Heart left ventricle (tissue), 16 donors: ENCODE measurements around the gene ADCY4. TPM values are rescaled to one million over a fixed set of nuclear protein-coding genes. Genes with fewer than 3 reads are reported as not detected.
A peak's percentile ranks its signal among the peaks of the same experiment; 100 is the strongest.

Experiments used
- ATAC-seq, 4 donors: fragments of 200-7000 bp; cut with Tn5 transposase; one replicate each; pipeline ENCODE4 v1.9.1; 2020 to 2022; ENCODE audit warnings: moderate library complexity in 4 of 4, mild to moderate bottlenecking in 3 of 4, moderate number of reproducible peaks in 1 of 4
- DNase-seq, 5 donors: peaks; one replicate each; pipeline ENCODE4 v3.0.0-alpha.2; 2020
- H3K27ac ChIP-seq, 12 donors: fragments of 200-600 bp; sonication (generic) in 4 of 12; one replicate each; pipeline versions ENCODE4 v1.5.0 to v1.8.0; 2016 to 2022; ENCODE audit warnings: mild to moderate bottlenecking in 2 of 12
- H3K27me3 ChIP-seq, 9 donors: fragments of 200-600 bp; sonication (generic) in 2 of 9; one replicate each; pipeline versions ENCODE4 v1.5.1 to v1.8.0; 2016 to 2022; ENCODE audit warnings: mild to moderate bottlenecking in 3 of 9
- H3K36me3 ChIP-seq, 9 donors: fragments of 200-600 bp; sonication (generic) in 2 of 9; one replicate each; pipeline versions ENCODE4 v1.5.0 to v1.8.0; 2018 to 2022; ENCODE audit warnings: mild to moderate bottlenecking in 2 of 9
- H3K4me1 ChIP-seq, 12 donors: fragments of 200-600 bp; sonication (generic) in 4 of 12; one replicate each; pipeline versions ENCODE4 v1.5.0 to v1.8.0; 2016 to 2022; ENCODE audit warnings: mild to moderate bottlenecking in 3 of 12
- H3K4me3 ChIP-seq, 12 donors: fragments of 200-600 bp; sonication (generic) in 4 of 12; one replicate each; pipeline versions ENCODE4 v1.5.0 to v1.8.0; 2017 to 2022; ENCODE audit warnings: mild to moderate bottlenecking in 9 of 12, moderate library complexity in 4 of 12
- H3K9me3 ChIP-seq, 12 donors: fragments of 200-600 bp; sonication (generic) in 4 of 12; one replicate each; pipeline versions ENCODE4 v1.5.0 to v1.8.0; 2016 to 2022; ENCODE audit warnings: mild to moderate bottlenecking in 1 of 12
- POLR2A ChIP-seq, 2 donors: fragments of 450-650 bp; IDR thresholded peaks; one replicate each; pipeline ENCODE4 v1.6.1; 2017; ENCODE audit warnings: antibody characterized with exemption in 2 of 2, mild to moderate bottlenecking in 2 of 2, moderate library complexity in 2 of 2
- WGBS, 4 donors: extraction: QIAGEN DNeasy Blood & Tissue Kit in 2 of 4; methylation state at CpG; one replicate each; pipeline versions ENCODE4 v1.1.5 to v1.1.7; 2013 to 2018; 5-methylcytosine and 5-hydroxymethylcytosine counted together
- intact Hi-C, 10 donors: fragments of 100-400 bp; cut with DNase I; formaldehyde crosslinking; loops; one replicate each; pipeline versions ENCODE4 v1.11.1 to v1.14.2; 2022
- polyA plus RNA-seq, 2 donors: library from polyadenylated mRNA; stranded (reverse); fragments of 200-250 nt; gene quantifications; one replicate each; pipeline ENCODE4 v1.2.3, GENCODE V29; 2013
- total RNA-seq, 9 donors: library from RNA; depleted of rRNA in 2 of 9; stranded (reverse); fragments of >200 nt in 2 of 9; fragmentation: NEBNext Ultra II Directional in 3 of 9; extraction: Animal tissue kit (Norgen Biotek cat#: 25700) in 3 of 9; gene quantifications; one replicate each; pipeline versions ENCODE4 v1.1.0 to v1.2.4, GENCODE V29; 2016 to 2023
- TF ChIP-seq, protein P1 (sequence below), 12 donors: fragments of 200-600 bp; sonication (generic) in 4 of 12; IDR thresholded peaks; one replicate each; pipeline versions ENCODE4 v1.5.0 to v1.8.0; 2018 to 2022; ENCODE audit warnings: antibody characterized with exemption in 12 of 12, mild to moderate bottlenecking in 5 of 12
- donor health status: ischemic (EF 13 %, LVEDD 7.1; RV severe dilation, severe dysfunction).
- donor health status: healthy with polysubstance abuse.
- donor health status: DM: no; HTN: yes; CAD: no.
- donor health status: DM: no; HTN: no; CAD: no.
- donor health status: ischemic (EF 25% LVEDD 6.9; RV normal size, moderate dysfunction).
- donor health status: ischemic (EF 25% LVEDD 5.7; RV mildly dilated, moderate dysfunction).
- donor health status: healthy.
- donor health status: DM: yes; HTN: yes; CAD: no.
- donor health status: ischemic (EF 35%, LVEDD 5.7; RV mildly dilated, moderate dysfunction).
- donor health status: nonischemic (EF 11% LVEDD 7.7; RV severe dilation, severe dysfunction).
- donor health status: DM: yes; HTN: yes; CAD: no.
- donor health status: PGD.
- donor health status: ischemic (EF 29% LVEDD 5.4; RV normal size, mild dysfunction).
- donor health status: nonischemic (EF 23%, LVEDD 6.1; RV moderate dilation, normal function).

Gene ADCY4
- total and polyA plus RNA-seq, 11 donors = 20.7 to 47.5 (median 27.5) TPM

DNA sequence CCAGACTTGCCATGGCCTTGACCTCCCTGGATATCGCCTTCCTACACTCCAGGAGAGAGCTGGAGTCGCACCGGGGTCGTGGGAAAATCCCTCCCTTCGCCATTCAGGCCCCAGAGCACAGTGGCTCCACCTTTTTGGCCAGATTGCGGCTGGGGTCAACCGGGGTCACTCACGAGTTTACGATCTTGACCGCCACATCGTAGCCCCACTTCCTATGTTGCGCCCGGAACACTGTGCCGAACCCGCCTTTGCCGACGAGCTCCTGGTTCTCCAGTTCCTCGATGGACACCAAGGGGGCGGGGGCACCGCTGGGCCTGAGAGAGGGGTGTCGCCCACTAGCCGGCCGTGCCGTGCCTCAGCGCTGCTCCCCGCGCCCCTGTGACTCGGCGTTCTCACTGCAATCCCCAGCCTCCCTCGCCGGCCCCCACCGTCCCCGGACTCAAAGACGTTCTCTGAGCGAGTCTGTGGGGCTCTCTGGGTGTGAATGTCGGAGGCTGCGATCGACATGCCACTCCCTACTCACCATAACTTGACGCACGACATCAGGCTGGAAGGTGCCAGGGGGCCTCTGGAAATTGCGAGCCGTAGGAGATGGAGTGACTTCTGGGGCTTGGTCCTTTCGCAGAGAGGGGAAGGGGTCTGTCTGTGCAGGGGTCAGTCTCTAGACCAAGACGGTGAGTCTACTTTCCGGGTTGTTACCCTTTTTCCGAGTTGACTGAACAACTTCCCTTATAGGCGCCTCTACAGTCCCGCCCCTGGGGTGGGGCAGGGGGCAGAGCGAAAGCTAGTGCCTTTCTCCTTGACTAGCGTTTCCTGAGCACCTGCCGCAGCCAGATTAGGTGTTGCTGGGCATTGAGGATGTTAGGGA lies 4.6 kb upstream of the ADCY4 start, which contains the start of gene RIPK3:
Gene RIPK3 (minus strand): TSS at position 708 of the 868 bp plus-strand sequence. CDS start 165 bp downstream, at position 543.
- Histone ChIP-seq H3K4me1 (peaks cover 3 to 44% (median 25%) of the 10 kb centered on the region in 12 donors), H3K9me3 (no peaks in the 10 kb centered on the region), H3K36me3 (peaks cover 0 to 13% (median 0%) of the 10 kb centered on the region in 9 donors), H3K27me3 (peaks cover 0 to 34% (median 7%) of the 10 kb centered on the region in 9 donors), H3K4me3 (peak within 1 kb of the TSS; percentile 17 to 67 (median 52)), H3K27ac (peak within 1 kb of the TSS in 9 of 12 donors; percentile 20 to 81 (median 65))
- DNase-seq = peak; percentile 42 to 83 (median 57)
- intact Hi-C loops = no loop called here
- WGBS, 4 donors = 13 to 25% (median 17%) methylated on average over 37 to 51 of the region's 51 CpGs
- peak; percentile 32 to 62 (median 61) for ATAC-seq
- TF ChIP-seq, protein P1, sequence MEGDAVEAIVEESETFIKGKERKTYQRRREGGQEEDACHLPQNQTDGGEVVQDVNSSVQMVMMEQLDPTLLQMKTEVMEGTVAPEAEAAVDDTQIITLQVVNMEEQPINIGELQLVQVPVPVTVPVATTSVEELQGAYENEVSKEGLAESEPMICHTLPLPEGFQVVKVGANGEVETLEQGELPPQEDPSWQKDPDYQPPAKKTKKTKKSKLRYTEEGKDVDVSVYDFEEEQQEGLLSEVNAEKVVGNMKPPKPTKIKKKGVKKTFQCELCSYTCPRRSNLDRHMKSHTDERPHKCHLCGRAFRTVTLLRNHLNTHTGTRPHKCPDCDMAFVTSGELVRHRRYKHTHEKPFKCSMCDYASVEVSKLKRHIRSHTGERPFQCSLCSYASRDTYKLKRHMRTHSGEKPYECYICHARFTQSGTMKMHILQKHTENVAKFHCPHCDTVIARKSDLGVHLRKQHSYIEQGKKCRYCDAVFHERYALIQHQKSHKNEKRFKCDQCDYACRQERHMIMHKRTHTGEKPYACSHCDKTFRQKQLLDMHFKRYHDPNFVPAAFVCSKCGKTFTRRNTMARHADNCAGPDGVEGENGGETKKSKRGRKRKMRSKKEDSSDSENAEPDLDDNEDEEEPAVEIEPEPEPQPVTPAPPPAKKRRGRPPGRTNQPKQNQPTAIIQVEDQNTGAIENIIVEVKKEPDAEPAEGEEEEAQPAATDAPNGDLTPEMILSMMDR (IDR thresholded peaks at IDR 0.05) = no peak
- peak in 1 of 2 donors; percentile 26 for TF ChIP-seq POLR2A (IDR thresholded peaks at IDR 0.05)

DNA sequence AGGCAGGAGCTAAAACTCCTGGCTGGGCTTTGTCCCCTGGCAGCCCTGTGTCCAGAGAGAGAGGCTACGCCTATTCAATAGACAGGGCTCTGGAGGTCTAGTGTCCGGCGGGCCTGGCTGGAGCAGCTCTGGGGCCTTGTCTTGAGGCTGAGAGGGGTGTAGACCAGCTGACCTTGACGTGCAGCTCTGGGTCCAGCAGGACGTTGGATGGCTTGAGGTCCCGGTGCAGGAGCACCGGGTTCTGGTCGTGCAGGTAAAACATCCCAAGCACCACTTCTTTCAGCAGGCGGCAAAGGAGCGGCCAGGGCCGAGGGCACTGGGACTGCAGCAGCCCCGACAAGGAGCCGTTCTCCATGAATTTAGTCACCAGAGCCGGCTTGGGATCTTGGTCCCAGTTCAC lies 4.0 kb upstream of the ADCY4 start:
- H3K9me3 ChIP-seq = no peaks in the 10 kb centered on the region
- peaks cover 0 to 13% (median 0%) of the 10 kb centered on the region in 9 donors for H3K36me3 ChIP-seq
- WGBS, 4 donors = 71 to 85% (median 75%) methylated on average over 11 to 14 of the region's 14 CpGs
- H3K4me3 ChIP-seq = peak overlapping the region; percentile 17 to 67 (median 52)
- ATAC-seq = no peak
- H3K4me1 ChIP-seq = peaks cover 3 to 51% (median 31%) of the 10 kb centered on the region in 12 donors
- peak overlapping the region in 6 of 12 donors; percentile 39 to 81 (median 64) for H3K27ac ChIP-seq
- DNase-seq = no peak
- H3K27me3 ChIP-seq = peaks cover 0 to 41% (median 14%) of the 10 kb centered on the region in 9 donors
- intact Hi-C loops = no loop called here
- TF ChIP-seq, protein P1 (IDR thresholded peaks at IDR 0.05) = no peak
- TF ChIP-seq POLR2A (IDR thresholded peaks at IDR 0.05) = no peak

DNA sequence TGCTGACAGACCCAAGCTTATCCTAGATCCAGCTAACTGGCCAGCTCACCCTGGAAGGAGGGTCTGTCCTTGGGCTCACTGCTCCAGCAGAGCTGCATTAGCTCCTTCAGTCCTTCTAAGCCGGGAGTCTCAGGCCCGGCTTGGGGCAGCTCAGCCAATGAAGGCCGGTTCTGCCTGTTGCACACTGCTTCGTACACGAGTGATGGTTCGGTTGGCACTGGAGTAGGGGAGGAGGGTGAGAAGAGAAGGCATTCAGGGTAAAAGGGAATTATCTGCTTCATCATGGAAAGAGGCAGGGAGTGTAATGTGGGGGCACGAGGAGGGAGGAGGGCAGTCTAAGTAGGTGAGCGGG lies 2.9 kb upstream of the ADCY4 start:
- peaks cover 0 to 50% (median 15%) of the 10 kb centered on the region in 9 donors for H3K27me3 ChIP-seq
- 91 to 96% (median 93%) methylated on average over 8 of the region's 8 CpGs for WGBS, 4 donors
- H3K27ac ChIP-seq = no peak overlapping the region
- no peak overlapping the region for H3K4me3 ChIP-seq
- ATAC-seq (no peak), DNase-seq (no peak)
- intact Hi-C loops = no loop called here
- no peak for TF ChIP-seq POLR2A (IDR thresholded peaks at IDR 0.05)
- TF ChIP-seq, protein P1 (IDR thresholded peaks at IDR 0.05) = no peak
- H3K9me3 ChIP-seq = no peaks in the 10 kb centered on the region
- H3K36me3 ChIP-seq = peaks cover 0 to 16% (median 0%) of the 10 kb centered on the region in 9 donors
- H3K4me1 ChIP-seq = peaks cover 3 to 61% (median 41%) of the 10 kb centered on the region in 12 donors

DNA sequence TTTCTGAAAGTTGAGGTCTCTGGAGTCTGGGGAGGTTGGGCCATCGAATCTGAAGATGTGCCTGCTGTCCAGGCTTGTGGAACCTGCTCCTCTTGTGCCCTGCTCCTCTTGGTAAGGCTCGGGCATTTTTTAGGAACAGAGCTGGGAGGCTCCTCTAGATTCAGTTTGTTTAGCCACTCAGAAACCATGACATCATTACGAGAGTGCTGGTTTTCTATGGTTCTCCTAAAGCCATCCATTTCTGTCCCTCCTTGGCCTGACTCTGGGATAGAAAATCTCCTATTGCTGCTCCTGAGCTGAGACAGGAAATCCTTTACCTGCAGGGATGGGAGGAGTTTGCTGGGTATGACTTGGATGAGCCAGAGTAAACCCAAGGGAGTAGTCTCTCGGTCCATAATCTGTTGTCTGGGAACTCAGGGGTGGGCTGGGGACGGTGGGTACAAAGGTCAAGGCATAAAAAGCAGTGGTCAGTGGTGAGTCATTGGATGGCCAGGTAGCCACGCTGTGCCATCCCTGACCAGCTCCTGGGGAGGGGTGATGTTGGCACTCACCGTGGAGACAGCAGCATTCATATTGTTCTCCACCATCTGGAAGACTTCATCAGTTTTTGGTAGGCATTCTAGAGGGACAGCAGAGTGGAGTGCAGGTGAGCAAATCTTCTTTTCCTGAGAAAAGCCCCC lies 2.4 kb upstream of the ADCY4 start:
- H3K36me3 ChIP-seq = peaks cover 0 to 21% (median 3%) of the 10 kb centered on the region in 9 donors
- peaks cover 0 to 54% (median 15%) of the 10 kb centered on the region in 9 donors for H3K27me3 ChIP-seq
- H3K9me3 ChIP-seq = no peaks in the 10 kb centered on the region
- intact Hi-C loops = no loop called here
- H3K27ac ChIP-seq = no peak overlapping the region
- H3K4me3 ChIP-seq = no peak overlapping the region
- TF ChIP-seq POLR2A (IDR thresholded peaks at IDR 0.05) = no peak
- TF ChIP-seq, protein P1 (IDR thresholded peaks at IDR 0.05) = no peak
- ATAC-seq = no peak
- no peak for DNase-seq
- peaks cover 8 to 66% (median 46%) of the 10 kb centered on the region in 12 donors for H3K4me1 ChIP-seq
- WGBS, 4 donors = 79 to 94% (median 89%) methylated on average over 7 of the region's 7 CpGs
